Thyroid gland (tissue), 4 donors: ENCODE results near the gene LRMDA. TPM values are rescaled to one million over a fixed set of nuclear protein-coding genes. Genes with fewer than 3 reads are reported as not detected.

Source experiments
- DNase-seq, 2 donors: peaks; one replicate each; pipeline ENCODE4 v3.0.0-alpha.2; 2019
- H3K27ac ChIP-seq, 3 donors: fragments of 200-600 bp; sonication (generic); 1 replicate in 2 of 3; 2 replicates in 1 of 3; pipeline ENCODE4 v1.5.1; 2016 to 2019; ENCODE audit warnings: mild to moderate bottlenecking in 1 of 3, moderate library complexity in 1 of 3
- H3K27me3 ChIP-seq: fragments of 200-600 bp; sonication (generic); one replicate; pipeline ENCODE4 v1.5.1; 2019
- H3K36me3 ChIP-seq, 2 donors: fragments of 200-600 bp; sonication (generic); one replicate each; pipeline ENCODE4 v1.5.1; 2016 to 2019
- H3K4me1 ChIP-seq, 2 donors: fragments of 200-600 bp; sonication (generic); one replicate each; pipeline ENCODE4 v1.5.1; 2017 to 2019
- H3K4me3 ChIP-seq, 3 donors: fragments of 200-600 bp; sonication (generic); replicated peaks in 1 of 3; 1 replicate in 2 of 3; 2 replicates in 1 of 3; pipeline ENCODE4 v1.5.1; 2016; ENCODE audit warnings: mild to moderate bottlenecking in 1 of 3
- H3K9me3 ChIP-seq: fragments of 200-600 bp; sonication (generic); one replicate; pipeline ENCODE4 v1.5.1; 2017
- POLR2A ChIP-seq, 2 donors: fragments of 450-650 bp; IDR thresholded peaks; one replicate each; pipeline ENCODE4 v1.6.1; 2017; ENCODE audit warnings: antibody characterized with exemption in 2 of 2, mild to moderate bottlenecking in 2 of 2, moderate library complexity in 1 of 2
- WGBS, 2 donors: methylation state at CpG; one replicate each; pipeline ENCODE4 v1.1.5; 2017; 5-methylcytosine and 5-hydroxymethylcytosine counted together
- intact Hi-C: fragments of 100-400 bp; cut with DNase I; formaldehyde crosslinking; loops from one replicate; pipeline ENCODE4 v1.15.1; 2023
- total RNA-seq, 4 donors: library from RNA; depleted of rRNA; stranded (reverse); fragments of >200 nt; gene quantifications; one replicate each; pipeline ENCODE4 v1.2.3, GENCODE V29; 2016
- TF ChIP-seq, protein P1 (sequence below), 6 experiments: fragments of 200-600 bp in 3 of 6; fragments of 450-650 bp in 3 of 6; sonication (generic) in 3 of 6; IDR thresholded peaks; one replicate each; pipeline ENCODE4 v1.5.1; 2016 to 2019; ENCODE audit warnings: antibody characterized with exemption in 6 of 6, mild to moderate bottlenecking in 2 of 6, inconsistent platforms in 1 of 6, moderate library complexity in 1 of 6

LRMDA gene
- total RNA-seq, 4 donors from 2014 or later = 16.5 to 31.7 (median 23.2) TPM

DNA sequence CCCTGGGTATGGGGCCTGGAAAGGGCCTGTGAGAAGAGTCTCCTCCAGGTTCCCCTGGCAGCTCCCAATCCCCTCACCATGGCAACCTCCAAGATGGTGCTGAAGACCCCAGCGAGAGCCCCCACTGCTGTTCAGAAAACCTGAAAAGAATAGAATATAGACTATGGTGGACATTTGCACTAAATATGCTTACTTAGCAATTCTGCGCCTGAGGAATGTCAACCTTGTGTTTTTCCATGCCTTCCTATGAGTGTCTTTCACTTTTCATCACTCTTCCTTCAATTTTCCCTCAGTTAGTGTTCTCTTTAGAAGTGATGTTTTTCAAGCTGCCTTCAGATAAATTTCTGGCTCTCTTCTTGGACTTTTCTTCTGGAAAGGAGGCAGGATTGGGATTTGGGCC, 589.2 kb downstream of the LRMDA start:
- Histone ChIP-seq H3K36me3 (no peaks in the 10 kb centered on the region), H3K4me3 (no peak overlapping the region), H3K4me1 (no peaks in the 10 kb centered on the region), H3K27me3 (no peaks in the 10 kb centered on the region), H3K27ac (no peak overlapping the region), H3K9me3 (no peaks in the 10 kb centered on the region)
- no peak for TF ChIP-seq POLR2A (IDR thresholded peaks at IDR 0.05)
- TF ChIP-seq, protein P1, sequence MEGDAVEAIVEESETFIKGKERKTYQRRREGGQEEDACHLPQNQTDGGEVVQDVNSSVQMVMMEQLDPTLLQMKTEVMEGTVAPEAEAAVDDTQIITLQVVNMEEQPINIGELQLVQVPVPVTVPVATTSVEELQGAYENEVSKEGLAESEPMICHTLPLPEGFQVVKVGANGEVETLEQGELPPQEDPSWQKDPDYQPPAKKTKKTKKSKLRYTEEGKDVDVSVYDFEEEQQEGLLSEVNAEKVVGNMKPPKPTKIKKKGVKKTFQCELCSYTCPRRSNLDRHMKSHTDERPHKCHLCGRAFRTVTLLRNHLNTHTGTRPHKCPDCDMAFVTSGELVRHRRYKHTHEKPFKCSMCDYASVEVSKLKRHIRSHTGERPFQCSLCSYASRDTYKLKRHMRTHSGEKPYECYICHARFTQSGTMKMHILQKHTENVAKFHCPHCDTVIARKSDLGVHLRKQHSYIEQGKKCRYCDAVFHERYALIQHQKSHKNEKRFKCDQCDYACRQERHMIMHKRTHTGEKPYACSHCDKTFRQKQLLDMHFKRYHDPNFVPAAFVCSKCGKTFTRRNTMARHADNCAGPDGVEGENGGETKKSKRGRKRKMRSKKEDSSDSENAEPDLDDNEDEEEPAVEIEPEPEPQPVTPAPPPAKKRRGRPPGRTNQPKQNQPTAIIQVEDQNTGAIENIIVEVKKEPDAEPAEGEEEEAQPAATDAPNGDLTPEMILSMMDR (IDR thresholded peaks at IDR 0.05) = no peak
- intact Hi-C loops = no loop called here
- no peak for DNase-seq
- 92 to 100% methylated on average over 2 of the region's 2 CpGs for WGBS, 2 donors

DNA sequence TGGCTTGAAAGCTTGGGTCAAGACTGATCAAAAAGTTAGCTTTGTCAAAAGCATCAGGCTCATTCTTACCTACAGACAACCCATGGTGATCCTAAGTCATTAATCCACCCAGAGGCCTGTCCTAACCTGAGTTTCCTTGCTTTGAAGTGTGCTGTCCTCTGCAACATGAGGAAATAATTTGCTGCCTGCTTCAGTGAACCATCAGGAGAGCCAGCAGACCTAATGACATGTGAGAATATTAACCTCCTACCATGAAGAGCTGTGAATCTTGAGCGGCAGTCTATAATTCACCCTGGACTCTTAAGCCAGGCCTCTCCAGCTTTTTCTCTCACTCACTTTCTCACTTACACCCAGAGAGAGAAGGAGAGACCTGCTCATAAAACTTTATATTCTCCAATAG, 590.0 kb downstream of the LRMDA start:
- Histone ChIP-seq H3K4me3 (no peak overlapping the region), H3K4me1 (no peaks in the 10 kb centered on the region), H3K36me3 (no peaks in the 10 kb centered on the region), H3K27ac (no peak overlapping the region), H3K27me3 (no peaks in the 10 kb centered on the region), H3K9me3 (no peaks in the 10 kb centered on the region)
- DNase-seq = no peak
- no peak for TF ChIP-seq POLR2A (IDR thresholded peaks at IDR 0.05)
- TF ChIP-seq, protein P1 (IDR thresholded peaks at IDR 0.05) = no peak
- WGBS, 2 donors = 90 to 95% methylated on average over 1 of the region's 1 CpG
- intact Hi-C loops = no loop called here

DNA sequence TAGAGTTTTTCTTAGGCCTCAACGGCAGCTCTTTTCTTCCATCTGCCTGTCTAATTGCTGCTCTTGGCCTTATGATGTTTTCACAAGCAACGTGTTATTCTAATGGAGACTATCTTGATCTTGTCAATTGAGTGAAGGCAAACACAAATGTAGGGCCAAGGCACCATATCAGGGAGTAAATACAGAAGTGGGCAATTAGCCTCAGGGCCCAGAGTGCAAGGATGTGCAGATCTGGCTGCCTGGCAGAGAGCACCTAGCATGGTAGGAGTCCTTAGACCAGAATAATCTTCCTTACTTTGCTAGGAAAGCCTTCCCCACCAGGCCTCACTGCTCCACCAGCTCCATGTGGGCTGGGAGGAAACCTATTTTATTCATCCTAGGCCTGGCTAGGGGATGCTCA, 590.9 kb downstream of the LRMDA start:
- DNase-seq = no peak
- no peak for TF ChIP-seq POLR2A (IDR thresholded peaks at IDR 0.05)
- TF ChIP-seq, protein P1 (IDR thresholded peaks at IDR 0.05) = no peak
- Histone ChIP-seq H3K27ac (no peak overlapping the region), H3K27me3 (no peaks in the 10 kb centered on the region), H3K4me3 (no peak overlapping the region), H3K9me3 (no peaks in the 10 kb centered on the region), H3K4me1 (no peaks in the 10 kb centered on the region), H3K36me3 (no peaks in the 10 kb centered on the region)
- WGBS, 2 donors = 58 to 72% methylated on average over 2 of the region's 2 CpGs
- intact Hi-C loops = no loop called here

DNA sequence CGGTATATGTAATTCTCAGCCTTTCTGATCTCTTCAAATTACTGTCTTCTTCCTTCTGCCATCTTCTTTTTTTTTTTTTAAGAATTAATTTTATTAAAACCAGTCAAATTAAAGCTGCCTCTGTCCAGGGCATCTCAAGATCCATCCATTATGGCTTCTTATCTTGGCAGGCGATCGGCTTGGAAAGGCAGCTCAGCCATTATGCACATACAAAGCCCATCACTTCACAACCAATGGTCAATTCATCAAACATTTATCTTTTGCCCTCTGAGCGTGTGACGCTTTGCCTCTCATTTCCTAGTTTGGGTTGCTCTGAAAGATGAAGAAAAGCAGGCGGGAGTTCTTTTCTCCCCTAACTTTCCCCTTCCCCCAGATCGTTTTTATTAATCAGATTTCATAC, 591.6 kb downstream of the LRMDA start:
- Histone ChIP-seq H3K27ac (no peak overlapping the region), H3K36me3 (no peaks in the 10 kb centered on the region)
- intact Hi-C loops = no loop called here

DNA sequence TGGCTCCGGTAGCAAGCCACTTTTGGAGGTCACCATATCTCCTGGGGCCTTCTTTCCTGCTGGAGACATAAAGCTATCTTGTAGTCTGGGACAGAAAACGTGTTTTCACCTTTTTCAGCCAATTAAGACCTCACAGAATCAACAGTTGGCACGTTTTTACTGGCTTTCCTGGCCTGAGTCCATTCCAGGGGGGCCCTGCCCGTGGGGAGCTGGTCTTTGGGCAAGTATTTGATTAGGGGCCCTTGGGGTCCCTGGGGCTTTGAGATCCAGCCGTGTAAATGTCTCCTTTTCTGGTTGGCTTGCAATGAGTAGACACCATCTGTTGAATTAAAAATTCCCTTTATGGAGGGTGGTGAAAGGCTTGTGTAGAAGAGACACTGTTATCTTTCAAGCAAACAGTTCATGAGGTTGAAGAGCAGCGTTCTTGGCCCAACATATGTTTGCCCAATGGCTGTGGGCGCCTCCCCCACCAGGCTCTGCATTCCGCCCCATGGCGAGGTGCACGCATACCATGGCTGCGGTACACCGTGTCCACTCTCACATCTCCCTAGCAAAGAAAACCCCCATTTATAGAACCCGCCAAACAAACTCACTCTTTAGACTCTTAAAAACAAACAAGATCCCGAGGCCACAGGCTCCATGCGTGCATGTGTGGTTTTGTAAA, 593.2 kb downstream of the LRMDA start:
- no peaks in the 10 kb centered on the region for H3K9me3 ChIP-seq
- no peak overlapping the region for H3K27ac ChIP-seq
- no peak overlapping the region for H3K4me3 ChIP-seq
- H3K36me3 ChIP-seq = no peaks in the 10 kb centered on the region
- 70 to 73% methylated on average over 15 of the region's 15 CpGs for WGBS, 2 donors
- H3K4me1 ChIP-seq = no peaks in the 10 kb centered on the region
- DNase-seq = no peak
- H3K27me3 ChIP-seq = no peaks in the 10 kb centered on the region
- intact Hi-C loops = no loop called here
- TF ChIP-seq, protein P1 (IDR thresholded peaks at IDR 0.05) = no peak
- no peak for TF ChIP-seq POLR2A (IDR thresholded peaks at IDR 0.05)

More for the DNA sequence above, 591.6 kb downstream of the LRMDA start:
- DNase-seq = no peak
- whole genome bisulfite sequencing, 2 donors = 89 to 96% methylated on average over 7 of the region's 7 CpGs
- Histone ChIP-seq H3K4me3 (no peak overlapping the region), H3K9me3 (no peaks in the 10 kb centered on the region), H3K4me1 (no peaks in the 10 kb centered on the region), H3K27me3 (no peaks in the 10 kb centered on the region)
- TF ChIP-seq, protein P1 (IDR thresholded peaks at IDR 0.05) = no peak
- TF ChIP-seq POLR2A (IDR thresholded peaks at IDR 0.05) = no peak
